GM21825 (cell line): ENCODE results near the gene MARVELD1.
"Not testable (repeated sequence)": the region's sequence is repeated elsewhere in the genome, so short reads cannot be mapped to it uniquely, and the experiment has no call there.

Experiments
- ATAC-seq: cut with Tn5 transposase; IDR thresholded peaks from one replicate; pipeline ENCODE4 v1.9.1; 2021; ENCODE audit warnings: mild to moderate bottlenecking, moderate library complexity; ENCODE audit not compliant: unreplicated experiment

MARVELD1 gene

GRCh38 chr10:97713339-97713825, at the start of gene MARVELD1:
MARVELD1 (plus strand) TSS chr10:97713730; CDS start chr10:97713877, 147 bp downstream.
- no peak for ATAC-seq

DNA sequence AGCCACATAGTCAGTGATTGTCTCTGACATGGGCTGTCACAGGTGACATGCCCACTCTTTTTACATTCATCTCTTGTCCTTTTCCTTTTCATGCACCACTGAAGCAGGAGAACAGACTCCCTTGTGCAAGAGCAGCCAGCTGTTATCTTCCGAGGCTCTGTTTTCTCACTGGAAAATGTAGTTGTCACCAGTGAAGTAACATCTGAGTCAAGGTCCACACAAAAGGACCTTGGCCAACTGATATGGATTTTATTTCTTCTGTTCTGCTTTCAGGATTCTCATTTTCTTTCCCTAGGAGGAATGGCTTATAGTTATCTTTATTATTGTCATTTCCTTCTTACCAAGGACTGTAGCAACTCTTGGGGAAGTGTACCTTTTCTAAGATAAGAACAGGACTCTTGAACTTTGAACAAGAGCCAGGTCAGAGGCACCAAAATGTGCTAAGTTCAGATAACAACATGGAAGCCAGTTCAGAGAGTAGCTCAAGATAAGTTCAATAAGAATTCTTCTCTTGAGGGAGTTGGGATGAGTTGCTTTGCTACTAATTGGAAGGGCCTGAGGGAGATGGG, 49.2 kb upstream of the MARVELD1 start:
- no peak for ATAC-seq

GRCh38 chr10:97666992-97667391, 46.5 kb upstream of the MARVELD1 start:
- no peak for ATAC-seq

- ATAC-seq, result no peak
These were observed 46.1 kb upstream of the MARVELD1 start for GRCh38 chr10:97667463-97667862.

- ATAC-seq, result no peak
These were observed 44.0 kb upstream of the MARVELD1 start for GRCh38 chr10:97669571-97669970.

- no peak for ATAC-seq
These were observed 39.6 kb upstream of the MARVELD1 start for GRCh38 chr10:97673736-97674525.

- no peak for ATAC-seq
These were observed 38.3 kb upstream of the MARVELD1 start for GRCh38 chr10:97675222-97675621.

DNA sequence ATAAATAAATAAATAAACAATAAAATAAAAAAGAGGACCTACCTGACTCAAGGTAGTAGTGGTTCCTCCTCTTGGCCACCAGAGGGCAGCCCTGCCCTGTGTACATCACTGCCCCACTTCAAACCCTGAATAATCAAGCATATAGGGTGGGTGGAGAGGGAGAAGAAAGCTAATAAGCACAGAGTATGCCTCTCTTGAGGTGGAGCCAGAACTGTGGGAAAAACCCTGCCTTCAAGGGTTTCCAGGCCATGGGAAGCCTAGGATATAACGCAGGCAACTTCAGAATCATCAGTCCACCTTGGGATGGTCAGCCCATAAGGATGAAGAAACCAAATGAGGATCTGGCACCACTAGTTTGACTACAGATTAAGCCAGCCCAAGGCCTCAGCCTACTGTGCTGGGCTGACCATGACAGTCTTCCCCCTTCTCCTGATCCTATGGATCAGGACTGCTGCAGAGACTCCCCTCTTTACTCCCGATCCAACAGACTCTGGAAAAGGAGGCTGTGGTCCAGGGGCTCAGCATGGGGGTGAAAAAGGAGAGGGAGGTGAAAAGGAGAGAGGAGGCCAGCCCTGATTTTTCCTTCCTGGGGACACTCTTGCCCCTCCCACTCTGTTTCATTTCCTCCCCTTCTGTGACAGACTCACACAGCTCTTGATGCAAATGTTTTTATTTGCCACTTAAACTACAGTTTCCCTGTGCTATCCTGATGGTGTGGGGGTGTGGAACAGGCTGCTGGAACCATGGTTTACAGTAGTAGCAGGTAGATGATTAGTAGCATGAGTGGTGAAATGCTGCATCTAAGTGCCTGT, 36.6 kb upstream of the MARVELD1 start:
- ATAC-seq, result peak; percentile 61

- ATAC-seq, result no peak
These were observed 33.9 kb upstream of the MARVELD1 start for GRCh38 chr10:97679594-97679993.

- no peak for ATAC-seq
These were observed 31.5 kb upstream of the MARVELD1 start for GRCh38 chr10:97682042-97682441.

DNA sequence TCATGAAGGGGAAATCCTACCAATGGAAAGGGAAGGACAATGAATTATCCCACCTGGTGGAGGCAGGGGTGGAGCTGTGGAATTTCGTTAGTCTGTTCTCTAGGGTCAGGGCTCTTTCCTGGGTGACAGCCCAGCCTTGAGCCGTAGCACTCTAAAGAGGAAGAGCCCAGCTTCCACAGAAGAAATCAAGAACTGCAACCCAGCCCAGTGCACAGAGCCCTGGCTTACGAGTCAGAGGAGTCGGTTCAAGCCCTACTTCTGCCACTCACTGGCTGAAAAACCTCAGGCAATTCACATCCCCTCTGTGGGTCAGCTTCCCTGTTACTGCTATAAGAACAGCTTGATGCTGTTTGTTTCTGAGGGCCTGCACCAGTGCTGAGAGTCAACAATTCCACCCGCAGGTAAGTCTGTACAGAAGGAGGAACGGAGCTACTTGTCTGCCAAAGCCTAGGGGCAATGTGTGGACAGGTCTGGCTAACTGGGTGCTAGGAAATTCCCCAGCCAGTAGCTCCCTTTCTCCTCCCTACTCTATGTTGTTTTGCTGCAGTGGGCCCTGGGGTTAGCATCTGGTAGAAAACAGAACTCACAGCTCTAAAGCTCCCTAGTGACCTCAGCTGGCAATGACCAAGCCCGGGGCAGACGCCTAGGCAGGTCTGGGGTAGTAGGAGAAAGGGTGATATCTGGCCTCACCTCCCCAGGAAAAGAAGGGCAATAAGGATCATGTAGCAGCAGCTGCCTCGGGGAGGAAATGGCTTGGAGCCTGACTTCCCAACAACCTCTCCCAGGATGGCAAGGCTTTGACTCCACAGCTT, 29.8 kb upstream of the MARVELD1 start:
- no peak for ATAC-seq

DNA sequence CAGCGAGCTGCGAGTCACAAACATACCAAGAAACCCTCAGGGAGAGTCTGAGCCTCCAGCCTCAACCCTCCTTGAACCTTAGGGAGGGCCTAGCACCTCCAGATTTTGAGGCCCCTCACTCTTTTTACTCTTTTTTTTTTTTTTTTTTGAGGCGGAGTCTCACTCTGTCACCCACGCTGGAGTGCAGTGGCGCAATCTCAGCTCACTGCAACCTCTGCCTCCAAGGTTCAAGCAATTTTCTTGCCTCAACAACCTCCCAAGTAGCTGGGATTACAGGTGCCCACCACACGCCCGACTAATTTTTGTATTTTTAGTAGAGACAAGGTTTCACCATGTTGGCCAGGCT, 29.2 kb upstream of the MARVELD1 start:
- ATAC-seq, result not testable (repeated sequence)

GRCh38 chr10:97684866-97685394, 28.6 kb upstream of the MARVELD1 start:
- no peak for ATAC-seq

GRCh38 chr10:97685395-97685958, 28.1 kb upstream of the MARVELD1 start:
- ATAC-seq, result no peak

DNA sequence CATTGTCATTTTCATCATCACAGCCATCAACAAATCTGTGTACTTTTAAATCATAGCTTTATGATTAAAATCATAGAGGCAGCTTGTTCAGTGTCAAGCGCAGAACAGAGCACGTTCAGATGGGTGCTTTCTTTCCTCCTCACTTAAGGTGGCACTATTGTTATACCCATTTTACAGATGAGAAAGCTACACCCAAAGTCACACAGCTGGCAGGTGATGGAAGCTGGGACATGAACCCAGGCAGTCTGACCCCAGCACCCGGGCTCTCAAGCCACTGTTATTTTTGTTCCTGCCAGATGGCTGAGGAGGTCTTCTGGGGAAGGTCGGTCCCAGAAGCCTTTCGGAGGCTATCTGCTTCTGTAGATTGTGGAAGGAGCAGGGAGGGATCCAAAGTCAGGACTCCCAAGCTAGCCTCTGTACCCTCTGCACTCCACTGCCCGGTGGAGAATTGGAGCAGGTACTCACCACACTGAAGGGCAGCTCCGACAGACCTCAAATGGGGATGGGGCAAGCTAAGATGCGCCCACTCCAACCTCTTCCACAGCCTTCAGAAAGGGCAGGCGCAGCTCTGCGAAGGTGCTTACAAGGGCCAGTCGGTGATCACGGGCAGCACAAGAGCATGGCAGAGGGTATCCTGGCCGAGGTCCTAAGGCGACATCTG, 27.1 kb upstream of the MARVELD1 start:
- peak; percentile 13 for ATAC-seq

- ATAC-seq, result peak; percentile 90
These were observed 26.4 kb upstream of the MARVELD1 start, which contains the start of gene AVPI1 for GRCh38 chr10:97686962-97687784. AVPI1 (minus strand) TSS chr10:97687241; CDS start chr10:97679905, 7,336 bp downstream.

DNA sequence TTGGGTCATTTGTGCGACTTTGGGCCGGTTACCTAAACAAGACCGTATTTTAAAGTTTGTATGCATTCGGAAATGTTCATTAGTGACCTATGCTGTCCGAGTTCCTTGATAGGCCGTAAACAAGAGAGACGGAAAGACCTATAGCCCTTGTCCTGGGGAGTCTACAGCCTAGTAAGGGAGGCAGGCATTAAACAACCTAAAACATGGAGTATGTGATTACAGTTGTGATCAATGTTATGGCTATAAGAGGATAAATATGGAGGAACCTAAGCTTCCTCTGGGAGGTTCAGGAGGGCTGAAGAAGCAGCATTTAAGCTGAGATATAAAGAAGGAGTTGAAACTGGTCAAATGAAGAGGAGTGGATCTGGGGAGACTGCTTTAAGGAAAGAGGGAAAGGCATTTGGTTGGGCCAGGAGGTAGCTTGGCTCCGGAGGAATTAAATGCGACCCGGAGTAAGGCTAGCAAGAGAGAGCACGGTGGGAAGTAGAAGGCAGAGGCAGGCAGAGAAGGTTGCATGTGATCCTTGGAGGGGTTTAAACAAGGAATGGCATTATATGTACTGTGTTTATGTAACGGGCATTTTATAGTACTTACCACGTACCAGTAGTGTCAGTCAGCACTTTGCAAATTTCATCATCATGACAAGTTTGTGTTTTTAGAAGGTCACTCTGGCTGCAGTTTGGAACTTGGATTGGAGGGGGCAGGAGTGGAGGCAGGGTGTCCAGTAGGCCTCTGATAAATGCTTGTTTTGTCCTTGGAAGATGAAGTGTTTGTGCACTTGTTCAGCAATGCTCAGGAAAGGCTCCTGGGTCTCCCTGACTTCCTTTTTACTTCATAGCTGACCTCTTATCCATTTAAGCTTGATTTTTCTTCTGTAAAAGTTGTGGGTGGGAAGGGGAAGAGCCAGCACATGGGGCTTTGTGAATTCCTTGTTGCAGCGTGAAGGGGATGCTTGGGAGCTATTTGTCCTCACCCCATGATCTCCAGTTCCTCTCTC, 25.4 kb upstream of the MARVELD1 start:
- ATAC-seq, result no peak
